Measurements from ENCODE around the gene ZNF362. TPM values are rescaled to one million over a fixed set of nuclear protein-coding genes. Genes with fewer than 3 reads are reported as not detected.

ZNF362 gene
- total RNA-seq, 1 donor from 2014 or later = 110 TPM

DNA sequence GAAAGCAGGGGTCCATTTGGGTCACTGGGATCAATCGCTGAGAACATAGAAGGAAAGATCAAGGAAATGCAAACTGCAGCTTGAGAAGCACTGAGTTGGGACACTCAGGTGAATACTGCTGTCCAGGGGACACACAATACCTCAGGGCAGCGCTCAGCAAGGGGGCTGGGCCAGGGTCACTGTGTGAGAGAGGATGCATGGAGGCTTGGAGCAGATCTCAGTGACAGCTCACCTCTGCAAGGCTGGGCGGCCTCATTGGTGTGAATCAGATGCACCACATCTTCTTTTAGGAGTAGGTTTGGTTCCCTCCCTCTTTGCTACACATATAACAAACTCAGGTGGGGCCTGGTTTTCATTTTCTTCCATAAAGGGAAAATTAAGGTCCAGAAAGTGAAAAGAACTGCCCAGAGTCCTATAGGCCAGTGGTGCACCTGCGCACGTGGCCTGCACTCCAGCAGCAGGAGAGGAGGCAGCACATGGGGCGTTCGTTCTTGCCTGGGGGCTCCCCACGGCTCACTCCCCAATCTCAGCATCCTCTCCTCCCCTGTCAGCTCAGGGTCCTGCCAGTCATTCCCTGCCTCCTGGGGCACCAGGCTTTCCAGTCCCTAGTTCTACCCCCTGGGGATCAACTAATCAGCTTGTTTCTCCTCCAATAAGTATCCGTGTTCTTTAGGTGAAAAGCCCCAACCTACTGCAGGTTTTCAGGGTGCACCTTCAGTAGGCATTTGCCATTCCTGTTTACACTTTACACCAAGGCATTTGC lies 63.1 kb downstream of the ZNF362 start:
- H3K27ac Mint-ChIP-seq (ENCODE audit: unreplicated experiment) = no peak overlapping the region
- peaks cover 22% of the 10 kb centered on the region for H3K4me1 Mint-ChIP-seq (ENCODE audit: unreplicated experiment)
- peaks cover 19% of the 10 kb centered on the region for H3K36me3 Mint-ChIP-seq (ENCODE audit: unreplicated experiment)
- no peaks in the 10 kb centered on the region for H3K27me3 Mint-ChIP-seq (ENCODE audit: unreplicated experiment)
- no peaks in the 10 kb centered on the region for H3K9me3 Mint-ChIP-seq (ENCODE audit: unreplicated experiment)
- TF ChIP-seq, protein P1, sequence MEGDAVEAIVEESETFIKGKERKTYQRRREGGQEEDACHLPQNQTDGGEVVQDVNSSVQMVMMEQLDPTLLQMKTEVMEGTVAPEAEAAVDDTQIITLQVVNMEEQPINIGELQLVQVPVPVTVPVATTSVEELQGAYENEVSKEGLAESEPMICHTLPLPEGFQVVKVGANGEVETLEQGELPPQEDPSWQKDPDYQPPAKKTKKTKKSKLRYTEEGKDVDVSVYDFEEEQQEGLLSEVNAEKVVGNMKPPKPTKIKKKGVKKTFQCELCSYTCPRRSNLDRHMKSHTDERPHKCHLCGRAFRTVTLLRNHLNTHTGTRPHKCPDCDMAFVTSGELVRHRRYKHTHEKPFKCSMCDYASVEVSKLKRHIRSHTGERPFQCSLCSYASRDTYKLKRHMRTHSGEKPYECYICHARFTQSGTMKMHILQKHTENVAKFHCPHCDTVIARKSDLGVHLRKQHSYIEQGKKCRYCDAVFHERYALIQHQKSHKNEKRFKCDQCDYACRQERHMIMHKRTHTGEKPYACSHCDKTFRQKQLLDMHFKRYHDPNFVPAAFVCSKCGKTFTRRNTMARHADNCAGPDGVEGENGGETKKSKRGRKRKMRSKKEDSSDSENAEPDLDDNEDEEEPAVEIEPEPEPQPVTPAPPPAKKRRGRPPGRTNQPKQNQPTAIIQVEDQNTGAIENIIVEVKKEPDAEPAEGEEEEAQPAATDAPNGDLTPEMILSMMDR (IDR thresholded peaks at IDR 0.05) = no peak
- no peak overlapping the region for H3K4me3 Mint-ChIP-seq (ENCODE audit: unreplicated experiment)
- DNase-seq (ENCODE audit: extremely low spot score, unreplicated experiment) = no peak

DNA sequence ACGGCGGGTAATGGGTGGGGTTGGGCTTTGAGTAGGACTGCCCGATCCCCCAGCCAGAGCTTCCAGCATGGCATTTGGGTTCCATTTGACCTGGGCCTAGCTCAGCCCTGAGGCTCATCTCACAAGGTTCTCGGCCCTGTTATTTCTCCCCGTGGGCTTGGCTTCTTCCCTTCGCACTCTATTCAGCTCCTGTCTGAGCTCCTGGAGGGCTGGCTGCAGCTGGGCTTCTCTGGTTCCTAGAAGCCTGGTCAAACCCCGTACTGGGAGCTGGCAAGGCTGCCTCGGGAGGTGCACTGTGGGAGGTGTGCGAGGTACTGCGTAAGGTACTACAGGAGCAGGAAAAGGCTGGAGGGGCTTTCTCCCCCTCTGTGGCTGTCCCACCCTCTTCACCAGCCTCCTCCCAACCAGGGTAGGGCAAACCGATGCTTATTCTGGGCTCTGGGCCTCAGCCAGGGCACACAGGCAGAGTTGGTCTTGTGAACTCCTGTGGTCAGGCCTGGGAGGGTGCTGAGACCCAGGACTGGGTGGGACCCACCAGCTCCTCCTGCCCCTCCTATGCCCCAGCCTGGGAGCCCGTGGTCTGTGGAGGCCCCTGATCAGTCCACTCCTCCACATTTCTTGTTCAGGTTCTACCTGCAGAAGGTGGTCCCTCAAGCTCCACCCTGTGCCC lies 63.8 kb downstream of the ZNF362 start:
- Mint-ChIP-seq H3K27ac (ENCODE audit: unreplicated experiment) (no peak overlapping the region), H3K27me3 (ENCODE audit: unreplicated experiment) (no peaks in the 10 kb centered on the region), H3K36me3 (ENCODE audit: unreplicated experiment) (peaks cover 24% of the 10 kb centered on the region), H3K4me1 (ENCODE audit: unreplicated experiment) (peaks cover 22% of the 10 kb centered on the region), H3K4me3 (ENCODE audit: unreplicated experiment) (no peak overlapping the region), H3K9me3 (ENCODE audit: unreplicated experiment) (no peaks in the 10 kb centered on the region)
- no peak for DNase-seq (ENCODE audit: extremely low spot score, unreplicated experiment)
- TF ChIP-seq, protein P1 (IDR thresholded peaks at IDR 0.05) = no peak

DNA sequence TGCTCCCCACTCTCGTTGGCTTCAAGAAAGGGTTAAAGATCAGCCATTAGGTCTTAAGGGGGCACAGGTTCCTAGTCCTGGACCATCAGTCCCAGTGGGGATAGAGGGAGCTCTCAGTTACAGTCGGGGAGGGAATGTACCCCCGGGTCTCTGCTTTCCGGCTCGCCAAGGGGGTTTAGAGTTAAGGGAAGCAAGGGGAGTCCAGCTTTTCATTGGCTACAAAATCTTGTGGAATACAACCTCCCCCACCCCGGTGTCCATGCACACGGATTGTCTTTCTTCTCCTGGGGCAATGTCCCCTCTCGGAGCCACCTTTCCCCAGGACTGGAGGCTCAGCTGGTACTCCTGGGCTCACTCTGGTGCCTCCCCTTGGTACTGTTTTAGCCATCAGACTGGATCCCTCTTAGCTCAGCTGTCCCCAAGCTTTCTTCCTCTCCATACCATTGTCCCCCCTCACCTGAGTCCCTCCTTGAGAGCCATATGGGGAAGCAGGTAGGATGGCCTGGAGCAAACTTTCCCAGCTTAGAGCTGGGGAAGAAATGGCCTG lies 64.4 kb downstream of the ZNF362 start, which contains the start of gene A3GALT2:
Gene A3GALT2, minus strand, starts transcription at position 480 of the 547 bp plus-strand sequence. Its CDS starts 0 bp downstream, at position 480.
- Mint-ChIP-seq H3K4me1 (ENCODE audit: unreplicated experiment) (peaks cover 20% of the 10 kb centered on the region), H3K27ac (ENCODE audit: unreplicated experiment) (no peak within 1 kb of the TSS), H3K27me3 (ENCODE audit: unreplicated experiment) (no peaks in the 10 kb centered on the region), H3K9me3 (ENCODE audit: unreplicated experiment) (no peaks in the 10 kb centered on the region), H3K4me3 (ENCODE audit: unreplicated experiment) (no peak within 1 kb of the TSS), H3K36me3 (ENCODE audit: unreplicated experiment) (peaks cover 30% of the 10 kb centered on the region)
- no peak for DNase-seq (ENCODE audit: extremely low spot score, unreplicated experiment)
- TF ChIP-seq, protein P1 (IDR thresholded peaks at IDR 0.05) = no peak

DNA sequence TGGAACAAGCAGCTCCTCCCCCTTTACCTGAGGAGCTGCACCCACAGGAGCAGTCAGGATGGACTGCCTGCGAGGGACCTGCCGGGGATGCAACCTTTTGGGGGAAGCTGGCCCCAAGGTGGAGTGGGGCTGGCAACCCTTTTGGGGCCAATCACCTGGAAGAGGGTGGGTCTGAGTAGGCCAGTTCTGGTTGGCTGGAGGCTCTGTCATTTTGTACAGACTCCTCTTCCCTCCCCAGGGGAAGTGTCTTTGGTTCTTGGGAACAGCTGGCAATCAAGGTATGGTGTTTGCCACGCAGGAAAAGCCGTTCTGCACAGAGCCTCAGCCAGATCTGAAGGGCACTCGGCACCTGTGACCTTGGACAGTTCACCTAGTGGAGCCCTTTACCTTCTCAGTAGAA lies 64.9 kb downstream of the ZNF362 start:
- TF ChIP-seq, protein P1 (IDR thresholded peaks at IDR 0.05) = no peak
- Mint-ChIP-seq H3K4me1 (ENCODE audit: unreplicated experiment) (peaks cover 15% of the 10 kb centered on the region), H3K27me3 (ENCODE audit: unreplicated experiment) (no peaks in the 10 kb centered on the region), H3K4me3 (ENCODE audit: unreplicated experiment) (no peak overlapping the region), H3K9me3 (ENCODE audit: unreplicated experiment) (no peaks in the 10 kb centered on the region), H3K27ac (ENCODE audit: unreplicated experiment) (no peak overlapping the region), H3K36me3 (ENCODE audit: unreplicated experiment) (peaks cover 35% of the 10 kb centered on the region)
- DNase-seq (ENCODE audit: extremely low spot score, unreplicated experiment) = no peak

GRCh38 chr1:33322109-33322508 lies 65.8 kb downstream of the ZNF362 start:
- peaks cover 37% of the 10 kb centered on the region for H3K36me3 Mint-ChIP-seq (ENCODE audit: unreplicated experiment)
- no peak overlapping the region for H3K4me3 Mint-ChIP-seq (ENCODE audit: unreplicated experiment)
- H3K4me1 Mint-ChIP-seq (ENCODE audit: unreplicated experiment) = peaks cover 9% of the 10 kb centered on the region
- TF ChIP-seq, protein P1 (IDR thresholded peaks at IDR 0.05) = no peak
- H3K27me3 Mint-ChIP-seq (ENCODE audit: unreplicated experiment) = no peaks in the 10 kb centered on the region
- H3K27ac Mint-ChIP-seq (ENCODE audit: unreplicated experiment) = no peak overlapping the region
- H3K9me3 Mint-ChIP-seq (ENCODE audit: unreplicated experiment) = no peaks in the 10 kb centered on the region
- DNase-seq (ENCODE audit: extremely low spot score, unreplicated experiment) = no peak
